HL-60 (cell line): ENCODE results near the gene TACC2.
"Not testable (repeated sequence)": the region's sequence is repeated elsewhere in the genome, so short reads cannot be mapped to it uniquely, and the experiment has no call there.

ENCODE experiments used
- GABPA ChIP-seq: IDR thresholded peaks from 2 replicates; pipeline ENCODE4 v1.6.1; 2012; ENCODE audit warnings: low read depth
- POLR2AphosphoS5 ChIP-seq: IDR thresholded peaks from 2 replicates; pipeline ENCODE4 v1.6.1; 2012; ENCODE audit warnings: low read depth

DNA sequence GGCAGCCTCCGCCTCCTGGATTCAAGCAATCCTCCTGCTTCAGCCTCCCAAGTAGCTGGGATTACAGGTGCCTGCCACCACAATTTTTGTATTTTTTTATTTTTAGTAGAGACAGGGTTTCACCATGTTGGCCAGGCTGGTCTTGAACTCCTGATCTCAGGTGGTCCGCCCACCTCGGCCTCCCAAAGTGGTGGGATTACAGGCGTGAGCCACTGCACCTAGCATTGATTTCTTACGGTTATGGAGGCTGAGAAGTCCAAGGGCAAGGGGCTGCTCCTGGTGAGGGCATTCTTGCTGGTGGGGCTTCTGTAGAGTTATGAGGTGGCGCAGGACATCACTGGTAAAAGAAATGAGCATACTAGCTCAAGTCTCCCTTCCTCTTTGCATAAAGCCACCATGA is 86.9 kb downstream of the TACC2 start:
- TF ChIP-seq GABPA, POLR2AphosphoS5: not testable (repeated sequence)
